Astrocyte (in vitro differentiated cells and primary cell): Measurements from ENCODE around the gene ANKS6. TPM values are rescaled to one million over a fixed set of nuclear protein-coding genes. Genes with fewer than 3 reads are reported as not detected.

Experiments used
- DNase-seq: peaks from one replicate; pipeline ENCODE4 v3.0.0-alpha.2; 2010; ENCODE audit warnings: low read depth
- FAIRE-seq: peaks from 2 replicates; lab custom pipeline; 2011; peaks lifted over from hg19 to GRCh38; lab: Jason Lieb, UNC
- H2AFZ ChIP-seq: 2 replicates; pipeline ENCODE4 v1.6.0; 2012; ENCODE audit warnings: low read depth, low read length, inconsistent platforms
- H3K27ac ChIP-seq: 2 replicates; pipeline ENCODE4 v1.5.1; 2011; ENCODE audit warnings: low read depth, low read length, inconsistent platforms
- H3K27me3 ChIP-seq: 2 replicates; pipeline ENCODE4 v1.6.0; 2011; ENCODE audit warnings: low read length, inconsistent platforms; ENCODE audit not compliant: insufficient read depth
- H3K36me3 ChIP-seq: 2 replicates; pipeline ENCODE4 v1.5.1; 2011; ENCODE audit warnings: low read length, inconsistent platforms; ENCODE audit not compliant: insufficient read depth
- H3K4me1 ChIP-seq: 2 replicates; pipeline ENCODE4 v1.5.1; 2011; ENCODE audit warnings: low read length, inconsistent platforms; ENCODE audit not compliant: insufficient read depth
- H3K4me2 ChIP-seq: 2 replicates; pipeline ENCODE4 v1.6.0; 2012; ENCODE audit warnings: low read length, inconsistent platforms
- H3K4me3 ChIP-seq: 2 replicates; pipeline ENCODE4 v1.5.1; 2011; ENCODE audit warnings: low read depth, mild to moderate bottlenecking, low read length, inconsistent platforms; ENCODE audit not compliant: insufficient read depth
- H3K79me2 ChIP-seq: 2 replicates; pipeline ENCODE4 v1.6.0; 2012; ENCODE audit warnings: mild to moderate bottlenecking, low read length, inconsistent platforms; ENCODE audit not compliant: insufficient read depth
- H3K9ac ChIP-seq: 2 replicates; pipeline ENCODE4 v1.6.0; 2012; ENCODE audit warnings: mild to moderate bottlenecking, low read length, inconsistent platforms
- H3K9me3 ChIP-seq: 2 replicates; pipeline ENCODE4 v1.5.1; 2012; ENCODE audit warnings: low read depth, mild to moderate bottlenecking, low read length, inconsistent platforms; ENCODE audit not compliant: insufficient read depth
- H4K20me1 ChIP-seq: 2 replicates; pipeline ENCODE4 v1.6.0; 2012; ENCODE audit warnings: low read length, inconsistent platforms; ENCODE audit not compliant: insufficient read depth
- H3K27ac Mint-ChIP-seq: one replicate; pipeline ENCODE4 v1.8.0; 2021; ENCODE audit warnings: mild to moderate bottlenecking, mixed read lengths; ENCODE audit not compliant: unreplicated experiment
- H3K27me3 Mint-ChIP-seq: one replicate; pipeline ENCODE4 v1.8.0; 2021; ENCODE audit warnings: low read depth, mixed read lengths; ENCODE audit not compliant: unreplicated experiment
- H3K36me3 Mint-ChIP-seq: one replicate; pipeline ENCODE4 v1.8.0; 2021; ENCODE audit warnings: low read depth, mixed read lengths; ENCODE audit not compliant: unreplicated experiment
- H3K4me1 Mint-ChIP-seq: one replicate; pipeline ENCODE4 v1.8.0; 2021; ENCODE audit warnings: low read depth, mixed read lengths; ENCODE audit not compliant: unreplicated experiment
- H3K4me3 Mint-ChIP-seq: one replicate; pipeline ENCODE4 v1.8.0; 2021; ENCODE audit warnings: mild to moderate bottlenecking, moderate library complexity, mixed read lengths; ENCODE audit not compliant: unreplicated experiment
- H3K9me3 Mint-ChIP-seq: one replicate; pipeline ENCODE4 v1.8.0; 2021; ENCODE audit warnings: mild to moderate bottlenecking, mixed read lengths; ENCODE audit not compliant: unreplicated experiment
- CTCF ChIP-seq: IDR thresholded peaks from 2 replicates; pipeline ENCODE4 v1.5.1; 2011; ENCODE audit warnings: low read depth, mild to moderate bottlenecking, inconsistent platforms, low read length, moderate library complexity; ENCODE audit not compliant: insufficient read depth
- EZH2 ChIP-seq: IDR thresholded peaks from 2 replicates; pipeline ENCODE4 v1.6.1; 2012; ENCODE audit warnings: mild to moderate bottlenecking, low read length, inconsistent platforms; ENCODE audit not compliant: insufficient read depth
- total RNA-seq: library from RNA; stranded (reverse); gene quantifications from 2 replicates; pipeline ENCODE4 v1.2.1, GENCODE V29; 2021

Gene ANKS6
- total RNA-seq, 1 donor from 2014 or later = 16.7 TPM

- FAIRE-seq (no peak), DNase-seq (no peak)
- Histone ChIP-seq H2AFZ (no peak overlapping the region), H3K79me2 (peaks cover 18% of the 10 kb centered on the region), H3K9me3 (no peaks in the 10 kb centered on the region), H3K27me3 (no peaks in the 10 kb centered on the region), H3K36me3 (no peaks in the 10 kb centered on the region), H3K9ac (no peak overlapping the region), H4K20me1 (peaks cover 41% of the 10 kb centered on the region), H3K4me1 (peaks cover 10% of the 10 kb centered on the region), H3K27ac (no peak overlapping the region), H3K4me3 (no peak overlapping the region), H3K4me2 (no peak overlapping the region)
- Mint-ChIP-seq H3K36me3 (peaks cover 12% of the 10 kb centered on the region), H3K27ac (no peak overlapping the region), H3K9me3 (no peaks in the 10 kb centered on the region), H3K27me3 (peaks cover 3% of the 10 kb centered on the region), H3K4me1 (peaks cover 22% of the 10 kb centered on the region), H3K4me3 (no peak overlapping the region)
- TF ChIP-seq EZH2 = no peak
- no peak for TF ChIP-seq CTCF
Observed at GRCh38 chr9:98793031-98793430, 3.3 kb downstream of the ANKS6 start.

- TF ChIP-seq EZH2 = no peak
- TF ChIP-seq CTCF = no peak
- H3K27ac Mint-ChIP-seq = peak overlapping the region; percentile 77
- peaks cover 22% of the 10 kb centered on the region for H3K4me1 Mint-ChIP-seq
- DNase-seq (peak; percentile 22), FAIRE-seq (no peak)
- Histone ChIP-seq H3K27me3 (no peaks in the 10 kb centered on the region), H3K79me2 (peaks cover 18% of the 10 kb centered on the region), H2AFZ (no peak overlapping the region), H3K27ac (no peak overlapping the region), H3K36me3 (no peaks in the 10 kb centered on the region), H3K4me1 (peaks cover 10% of the 10 kb centered on the region), H3K4me3 (no peak overlapping the region), H3K4me2 (no peak overlapping the region), H4K20me1 (peaks cover 41% of the 10 kb centered on the region), H3K9me3 (no peaks in the 10 kb centered on the region), H3K9ac (no peak overlapping the region)
- H3K9me3 Mint-ChIP-seq = no peaks in the 10 kb centered on the region
- peaks cover 3% of the 10 kb centered on the region for H3K27me3 Mint-ChIP-seq
- H3K4me3 Mint-ChIP-seq = no peak overlapping the region
- peaks cover 9% of the 10 kb centered on the region for H3K36me3 Mint-ChIP-seq
Observed at GRCh38 chr9:98791608-98792490, 4.5 kb downstream of the ANKS6 start.
